ENCODE results near the gene NPAS4.
"Not testable (repeated sequence)": the region's sequence is repeated elsewhere in the genome, so short reads cannot be mapped to it uniquely, and the experiment has no call there.

NPAS4 gene

GRCh38 chr11:66459138-66459778 lies 38.4 kb downstream of the NPAS4 start:
- no peak for DNase-seq

- no peak for DNase-seq
Observed at GRCh38 chr11:66462010-66462409, 41.2 kb downstream of the NPAS4 start.

- no peak for DNase-seq
Observed at GRCh38 chr11:66462911-66463310, 42.1 kb downstream of the NPAS4 start.

- not testable (repeated sequence) for DNase-seq
Observed at GRCh38 chr11:66464116-66464515, 43.3 kb downstream of the NPAS4 start.

- no peak for DNase-seq
Observed at GRCh38 chr11:66464916-66465315, 44.1 kb downstream of the NPAS4 start.

- DNase-seq = no peak
Observed at GRCh38 chr11:66465373-66466224, 44.8 kb downstream of the NPAS4 start.

- peak; percentile 53 for DNase-seq
Observed at GRCh38 chr11:66466225-66467033, 45.6 kb downstream of the NPAS4 start, which contains the start of gene PELI3. Gene PELI3 (plus strand): TSS chr11:66466905. CDS start chr11:66468129, 1,224 bp downstream.

GRCh38 chr11:66467034-66467659 lies 46.3 kb downstream of the NPAS4 start:
- no peak for DNase-seq

- peak; percentile 17 for DNase-seq
Observed at GRCh38 chr11:66467756-66468155, 46.9 kb downstream of the NPAS4 start.

- no peak for DNase-seq
Observed at GRCh38 chr11:66468691-66469090, 47.9 kb downstream of the NPAS4 start.

GRCh38 chr11:66469441-66469840 lies 48.6 kb downstream of the NPAS4 start:
- no peak for DNase-seq

GRCh38 chr11:66470015-66470414 lies 49.2 kb downstream of the NPAS4 start:
- DNase-seq = no peak

- no peak for DNase-seq
Observed at GRCh38 chr11:66471142-66471541, 50.3 kb downstream of the NPAS4 start.

GRCh38 chr11:66472054-66472453 lies 51.2 kb downstream of the NPAS4 start:
- DNase-seq = no peak

GRCh38 chr11:66473167-66473566 lies 52.3 kb downstream of the NPAS4 start:
- no peak for DNase-seq

GRCh38 chr11:66473608-66474515 lies 53.0 kb downstream of the NPAS4 start:
- DNase-seq = no peak

GRCh38 chr11:66475349-66476172 lies 54.7 kb downstream of the NPAS4 start:
- no peak for DNase-seq

All from DMS79 (cell line).